WTC11 (cell line): ENCODE measurements around the gene SANBR. TPM values are rescaled to one million over a fixed set of nuclear protein-coding genes. Genes with fewer than 3 reads are reported as not detected.

Source experiments
- ATAC-seq: fragments of 200-7000 bp; cut with Tn5 transposase; 2 replicates; pipeline ENCODE4 v1.10.0; 2021; ENCODE audit warnings: mild to moderate bottlenecking, moderate library complexity
- CTCF ChIA-PET: fragments of 300-600 bp; sonication (Branson Sonifier 250); formaldehyde crosslinking; loops from one replicate; lab custom pipeline; 2021; ENCODE audit warnings: antibody characterized with exemption; lab: Charles Lee
- POLR2A ChIA-PET: fragments of 350-600 bp; sonication (Branson Sonifier 250); formaldehyde crosslinking; loops from one replicate; lab custom pipeline; 2021; ENCODE audit warnings: antibody characterized with exemption; lab: Charles Lee
- DNase-seq: peaks from one replicate; pipeline ENCODE4 v3.0.0; 2021; ENCODE audit warnings: low spot score
- H3K27ac Mint-ChIP-seq: 2 replicates; pipeline ENCODE4 v1.8.0; 2021; ENCODE audit warnings: mixed read lengths
- H3K27me3 Mint-ChIP-seq: 2 replicates; pipeline ENCODE4 v1.8.0; 2021; ENCODE audit warnings: low read depth, mild to moderate bottlenecking, moderate library complexity, mixed read lengths
- H3K36me3 Mint-ChIP-seq: 2 replicates; pipeline ENCODE4 v1.8.0; 2021; ENCODE audit warnings: mixed read lengths
- H3K4me1 Mint-ChIP-seq: 2 replicates; pipeline ENCODE4 v1.8.0; 2022; ENCODE audit warnings: mixed read lengths
- H3K4me3 Mint-ChIP-seq: 2 replicates; pipeline ENCODE4 v1.8.0; 2021; ENCODE audit warnings: mild to moderate bottlenecking, moderate library complexity, mixed read lengths
- H3K9me3 Mint-ChIP-seq: 2 replicates; pipeline ENCODE4 v1.8.0; 2021; ENCODE audit warnings: mixed read lengths
- ARID4B ChIP-seq: sonication (generic); formaldehyde crosslinking; IDR thresholded peaks from 2 replicates; pipeline ENCODE4 v1.8.0; 2023; ENCODE audit warnings: missing genetic modification reagents, mild to moderate bottlenecking, borderline replicate concordance
- E2F5 ChIP-seq: sonication (generic); formaldehyde crosslinking; IDR thresholded peaks from 2 replicates; pipeline ENCODE4 v1.8.1; 2022; ENCODE audit warnings: mild to moderate bottlenecking, moderate library complexity, missing genetic modification reagents
- GABPB1 ChIP-seq: sonication (generic); formaldehyde crosslinking; IDR thresholded peaks from 2 replicates; pipeline ENCODE4 v1.8.1; 2023; ENCODE audit warnings: mild to moderate bottlenecking, missing genetic modification reagents
- HMGA2 ChIP-seq: fragments of 250-450 bp; sonication (Bioruptor Pico); IDR thresholded peaks from 2 replicates; pipeline ENCODE4 v1.4.0; 2021; ENCODE audit warnings: mild to moderate bottlenecking, moderate library complexity
- HMGXB4 ChIP-seq: sonication (generic); formaldehyde crosslinking; IDR thresholded peaks from 2 replicates; pipeline ENCODE4 v1.8.1; 2023; ENCODE audit warnings: mild to moderate bottlenecking, moderate library complexity, missing genetic modification reagents
- JAZF1 ChIP-seq: fragments of 250-450 bp; sonication (Bioruptor Pico); IDR thresholded peaks from 2 replicates; pipeline ENCODE4 v1.9.0; 2021; ENCODE audit warnings: moderate library complexity, mild to moderate bottlenecking, inconsistent platforms
- MYBL2 ChIP-seq: sonication (generic); formaldehyde crosslinking; IDR thresholded peaks from 2 replicates; pipeline ENCODE4 v1.8.1; 2023; ENCODE audit warnings: mild to moderate bottlenecking, moderate library complexity, missing genetic modification reagents
- NR1H2 ChIP-seq: sonication (generic); formaldehyde crosslinking; IDR thresholded peaks from 2 replicates; pipeline ENCODE4 v1.9.0; 2021; ENCODE audit warnings: mild to moderate bottlenecking, moderate library complexity, missing genetic modification reagents
- PREB ChIP-seq: sonication (generic); formaldehyde crosslinking; IDR thresholded peaks from 2 replicates; pipeline ENCODE4 v1.8.1; 2022; ENCODE audit warnings: mild to moderate bottlenecking, missing genetic modification reagents, moderate library complexity, borderline replicate concordance
- ZBTB43 ChIP-seq: sonication (generic); formaldehyde crosslinking; IDR thresholded peaks from 2 replicates; pipeline ENCODE4 v1.8.1; 2023; ENCODE audit warnings: mild to moderate bottlenecking, missing genetic modification reagents
- ZMAT4 ChIP-seq: fragments of 250-450 bp; sonication (Bioruptor Pico); IDR thresholded peaks from 2 replicates; pipeline ENCODE4 v1.9.0; 2021; ENCODE audit warnings: mild to moderate bottlenecking
- ZNF232 ChIP-seq: sonication (generic); formaldehyde crosslinking; IDR thresholded peaks from 2 replicates; pipeline ENCODE4 v1.8.0; 2022; ENCODE audit warnings: mild to moderate bottlenecking, missing genetic modification reagents
- ZNF532 ChIP-seq: fragments of 250-450 bp; sonication (Bioruptor Pico); IDR thresholded peaks from 2 replicates; pipeline ENCODE4 v1.9.0; 2021; ENCODE audit warnings: mild to moderate bottlenecking, borderline replicate concordance
- total RNA-seq: library from RNA; stranded (reverse); gene quantifications from 3 replicates; pipeline ENCODE4 v1.2.3, GENCODE V29; 2021

SANBR gene
- total RNA-seq, 1 experiment from 2014 or later, result 8.9 TPM

GRCh38 chr2:61017003-61017555 is 48.6 kb upstream of the SANBR start (continued):
- TF ChIP-seq JAZF1 (CRISPR knock-in tag) (no peak), ZBTB43 (CRISPR knock-in tag) (no peak), PREB (CRISPR knock-in tag) (peak; percentile 66; the same call in 1 of the 2 replicates), ZNF532 (CRISPR knock-in tag) (no peak), HMGA2 (CRISPR knock-in tag) (no peak)

GRCh38 chr2:61017556-61018317 is 47.9 kb upstream of the SANBR start, which contains the start of the genes PEX13 and PUS10:
Gene PEX13 (plus strand): TSS chr2:61017720. CDS start chr2:61017760, 40 bp downstream.
Gene PUS10 (minus strand): TSS chr2:61018255. CDS start chr2:61011890, 6,365 bp downstream.
- Mint-ChIP-seq H3K4me1 (peaks cover 18% of the 10 kb centered on the region), H3K27ac (peak within 1 kb of the TSS; percentile 100), H3K27me3 (no peaks in the 10 kb centered on the region), H3K4me3 (peak within 1 kb of the TSS; percentile 98), H3K36me3 (peaks cover 14% of the 10 kb centered on the region), H3K9me3 (no peaks in the 10 kb centered on the region)
- POLR2A ChIA-PET, result interaction anchor here (0.5 kb wide), 1 partner anchor 214 kb away, joined by 3 read pairs; no protein-coding TSS in a partner anchor
- DNase-seq, result peak; percentile 72
- CTCF ChIA-PET, result interaction anchor here (1.3 kb wide), 1 partner anchor 213 kb away, joined by 3 read pairs; no protein-coding TSS in a partner anchor
- peak; percentile 91 for ATAC-seq
- TF ChIP-seq GABPB1 (CRISPR knock-in tag) (peak; percentile 77; the same call in 1 of the 2 replicates), MYBL2 (CRISPR knock-in tag) (no peak), E2F5 (CRISPR knock-in tag) (peak; percentile 17; the same call in 1 of the 2 replicates), HMGXB4 (peak; percentile 40; the same call in 1 of the 2 replicates), ZNF232 (CRISPR knock-in tag) (no peak), ZMAT4 (CRISPR knock-in tag) (no peak), ZNF532 (CRISPR knock-in tag) (no peak), NR1H2 (CRISPR knock-in tag) (no peak), ARID4B (no peak)
